SK-N-SH treated with all-trans-retinoic acid at 6 μM for 48 hours (cell line): ENCODE results near the gene CORO1C.

Experiments used
- ARNTL ChIP-seq: fragments of 450-650 bp; formaldehyde crosslinking; IDR thresholded peaks from 2 replicates; pipeline ENCODE4 v1.5.0; 2020; ENCODE audit warnings: low read depth, mild to moderate bottlenecking, moderate library complexity, borderline replicate concordance
- BACH2 ChIP-seq: fragments of 250-450 bp; sonication (Bioruptor Pico); IDR thresholded peaks from 2 replicates; pipeline ENCODE4 v1.9.0; 2021; ENCODE audit warnings: mild to moderate bottlenecking, borderline replicate concordance
- CREB5 ChIP-seq: fragments of 250-450 bp; sonication (Bioruptor Pico); IDR thresholded peaks from 2 replicates; pipeline ENCODE4 v1.5.1; 2020; ENCODE audit warnings: low read depth, mild to moderate bottlenecking, moderate library complexity
- CSDC2 ChIP-seq: fragments of 250-450 bp; sonication (Bioruptor Pico); IDR thresholded peaks from 2 replicates; pipeline ENCODE4 v1.5.0; 2020; ENCODE audit warnings: mild to moderate bottlenecking, moderate library complexity
- PATZ1 ChIP-seq: fragments of 250-450 bp; sonication (Bioruptor Pico); IDR thresholded peaks from 2 replicates; pipeline ENCODE4 v1.8.0; 2020; ENCODE audit warnings: mild to moderate bottlenecking, moderate library complexity, borderline replicate concordance
- POU6F1 ChIP-seq: fragments of 250-450 bp; sonication (Bioruptor Pico); IDR thresholded peaks from 2 replicates; pipeline ENCODE4 v1.8.0; 2021; ENCODE audit warnings: low read depth, mild to moderate bottlenecking, moderate library complexity, borderline replicate concordance
- PPARA ChIP-seq: fragments of 250-450 bp; sonication (Bioruptor Pico); IDR thresholded peaks from 2 replicates; pipeline ENCODE4 v1.5.0; 2020; ENCODE audit warnings: mild to moderate bottlenecking, borderline replicate concordance
- SNAI2 ChIP-seq: fragments of 250-450 bp; sonication (Bioruptor Pico); IDR thresholded peaks from 2 replicates; pipeline ENCODE4 v1.5.0; 2020; ENCODE audit warnings: mild to moderate bottlenecking, moderate library complexity
- TCF4 ChIP-seq: fragments of 250-450 bp; sonication (Bioruptor Pico); IDR thresholded peaks from 2 replicates; pipeline ENCODE4 v1.8.0; 2021; ENCODE audit warnings: mild to moderate bottlenecking, moderate library complexity, borderline replicate concordance
- TOX ChIP-seq: fragments of 250-450 bp; sonication (Bioruptor Pico); IDR thresholded peaks from 2 replicates; pipeline ENCODE4 v1.8.0; 2021; ENCODE audit warnings: mild to moderate bottlenecking, moderate library complexity, borderline replicate concordance
- TSHZ2 ChIP-seq: fragments of 250-450 bp; sonication (Bioruptor Pico); IDR thresholded peaks from 2 replicates; pipeline ENCODE4 v1.5.0; 2020; ENCODE audit warnings: mild to moderate bottlenecking, moderate library complexity
- ZFP30 ChIP-seq: fragments of 450-650 bp; formaldehyde crosslinking; IDR thresholded peaks from 2 replicates; pipeline ENCODE4 v1.5.0; 2022; ENCODE audit warnings: mild to moderate bottlenecking, moderate library complexity
- ZNF70 ChIP-seq: fragments of 450-650 bp; formaldehyde crosslinking; IDR thresholded peaks from 2 replicates; pipeline ENCODE4 v1.5.0; 2020; ENCODE audit warnings: mild to moderate bottlenecking, moderate library complexity
- ZNF8 ChIP-seq: fragments of 450-650 bp; formaldehyde crosslinking; IDR thresholded peaks from 2 replicates; pipeline ENCODE4 v1.5.0; 2020; ENCODE audit warnings: mild to moderate bottlenecking, moderate library complexity

- TF ChIP-seq BACH2 (CRISPR knock-in tag) (no peak), CREB5 (CRISPR knock-in tag) (no peak), TOX (no peak), POU6F1 (no peak), ZFP30 (no peak), TCF4 (CRISPR knock-in tag) (no peak), TSHZ2 (no peak), PATZ1 (CRISPR knock-in tag) (no peak), ARNTL (no peak), SNAI2 (CRISPR knock-in tag) (no peak), ZNF70 (no peak), ZNF8 (no peak), PPARA (no peak), CSDC2 (CRISPR knock-in tag) (no peak)
These were observed 64.9 kb downstream of the CORO1C start for GRCh38 chr12:108666401-108666881.
